ENCODE results near the gene CR1.
"Not testable (repeated sequence)": the region's sequence is repeated elsewhere in the genome, so short reads cannot be mapped to it uniquely, and the experiment has no call there.

Gene CR1

DNA sequence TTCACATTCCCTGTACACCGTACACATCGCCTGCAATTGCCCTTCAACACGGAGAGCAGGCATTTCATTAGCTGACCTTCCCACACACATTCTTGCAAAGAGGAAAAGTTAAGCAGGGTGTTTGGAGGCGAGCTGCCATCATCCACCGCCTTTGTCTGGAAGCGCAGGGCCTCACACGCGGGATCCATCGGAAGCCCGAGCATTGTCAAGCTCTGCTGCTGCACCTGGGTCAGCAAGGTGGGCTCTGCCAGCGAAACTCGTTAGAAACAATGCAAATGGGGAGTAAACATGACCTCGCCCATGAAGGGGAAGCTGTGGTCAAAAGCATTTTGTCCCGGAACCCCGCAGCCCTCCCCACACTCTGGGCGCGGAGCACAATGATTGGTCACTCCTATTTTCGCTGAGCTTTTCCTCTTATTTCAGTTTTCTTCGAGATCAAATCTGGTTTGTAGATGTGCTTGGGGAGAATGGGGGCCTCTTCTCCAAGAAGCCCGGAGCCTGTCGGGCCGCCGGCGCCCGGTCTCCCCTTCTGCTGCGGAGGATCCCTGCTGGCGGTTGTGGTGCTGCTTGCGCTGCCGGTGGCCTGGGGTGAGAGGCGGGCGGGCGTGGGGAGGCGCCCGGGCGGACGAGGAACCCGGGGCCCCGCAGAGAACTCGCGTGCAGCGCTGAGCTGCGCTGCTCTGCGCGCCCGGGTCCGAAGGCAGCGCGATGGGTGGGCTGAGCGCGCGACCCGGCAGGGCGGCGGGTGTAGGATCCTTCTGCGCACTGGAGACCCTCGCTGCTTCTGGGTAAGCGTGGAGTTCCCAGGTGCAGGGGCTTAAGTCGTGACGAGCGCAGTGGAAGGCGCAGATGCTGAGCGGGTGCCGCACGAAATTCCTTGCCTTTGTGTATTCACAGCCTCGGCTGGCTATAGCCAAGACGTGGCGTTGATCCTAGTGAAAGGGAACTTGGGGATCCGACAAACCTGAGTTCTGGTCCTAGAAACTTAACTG lies at the start of gene CR1:
CR1 (plus strand) TSS at position 357 of the 992 bp plus-strand sequence; CDS start at position 468, 111 bp downstream.
- DNase-seq = no peak

DNA sequence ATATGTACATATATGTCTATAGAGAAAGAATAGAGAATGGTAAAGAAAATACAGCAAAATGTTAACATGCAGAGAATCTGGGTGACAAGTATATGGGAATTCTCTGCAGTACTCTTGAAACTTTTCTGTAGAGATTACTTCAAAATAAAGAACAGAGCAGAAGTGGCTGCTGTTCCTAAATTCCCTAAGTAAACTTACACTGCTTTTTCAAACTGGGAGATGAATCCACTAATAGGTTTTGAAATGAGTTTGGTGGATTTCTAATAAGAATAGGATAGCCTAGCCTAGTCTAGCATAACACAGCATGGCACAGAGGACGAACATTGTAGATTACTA lies 42.3 kb upstream of the CR1 start:
- DNase-seq = no peak

DNA sequence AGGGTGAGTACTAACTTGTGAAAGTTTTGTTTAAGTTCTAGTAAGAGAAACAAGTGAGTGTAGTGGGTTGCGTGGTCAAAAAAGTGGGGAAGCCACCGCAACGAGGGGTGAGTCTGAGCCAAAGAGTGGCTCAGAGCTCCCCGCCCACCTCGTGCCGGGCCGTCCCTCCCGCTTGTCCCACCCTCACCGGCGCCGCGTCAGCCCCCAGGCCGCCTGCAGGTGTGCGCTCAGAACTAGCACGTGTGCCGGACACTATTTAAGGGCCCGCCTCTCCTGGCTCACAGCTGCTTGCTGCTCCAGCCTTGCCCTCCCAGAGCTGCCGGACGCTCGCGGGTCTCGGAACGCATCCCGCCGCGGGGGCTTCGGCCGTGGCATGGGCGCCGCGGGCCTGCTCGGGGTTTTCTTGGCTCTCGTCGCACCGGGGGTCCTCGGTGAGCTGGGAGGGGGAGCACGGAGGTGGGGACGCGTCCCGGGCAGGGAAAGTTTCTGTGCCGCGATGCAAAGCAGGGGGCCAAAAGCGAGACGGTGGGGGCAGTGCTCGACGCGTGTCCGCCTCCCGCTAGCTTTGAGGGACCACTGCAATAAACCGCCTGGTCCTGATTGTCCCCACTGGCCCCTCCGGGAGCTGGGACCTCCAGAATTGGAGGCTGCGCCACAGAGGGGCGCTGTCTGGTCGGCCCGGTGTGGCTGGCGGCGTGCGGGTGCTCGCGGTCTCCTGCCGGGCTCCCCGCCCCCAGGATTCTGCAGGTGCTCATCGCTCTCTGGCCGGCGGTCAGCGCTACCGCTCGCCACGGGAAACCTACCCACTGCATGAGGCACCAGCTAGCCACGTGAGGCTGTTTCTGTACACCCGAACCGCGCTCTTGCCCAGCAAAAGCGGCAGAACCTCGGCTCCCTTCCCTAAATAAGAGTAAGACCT lies 41.7 kb upstream of the CR1 start, which contains the start of gene CR2:
CR2 (plus strand) TSS at position 283 of the 919 bp plus-strand sequence; CDS start at position 374, 91 bp downstream.
- no peak for DNase-seq

DNA sequence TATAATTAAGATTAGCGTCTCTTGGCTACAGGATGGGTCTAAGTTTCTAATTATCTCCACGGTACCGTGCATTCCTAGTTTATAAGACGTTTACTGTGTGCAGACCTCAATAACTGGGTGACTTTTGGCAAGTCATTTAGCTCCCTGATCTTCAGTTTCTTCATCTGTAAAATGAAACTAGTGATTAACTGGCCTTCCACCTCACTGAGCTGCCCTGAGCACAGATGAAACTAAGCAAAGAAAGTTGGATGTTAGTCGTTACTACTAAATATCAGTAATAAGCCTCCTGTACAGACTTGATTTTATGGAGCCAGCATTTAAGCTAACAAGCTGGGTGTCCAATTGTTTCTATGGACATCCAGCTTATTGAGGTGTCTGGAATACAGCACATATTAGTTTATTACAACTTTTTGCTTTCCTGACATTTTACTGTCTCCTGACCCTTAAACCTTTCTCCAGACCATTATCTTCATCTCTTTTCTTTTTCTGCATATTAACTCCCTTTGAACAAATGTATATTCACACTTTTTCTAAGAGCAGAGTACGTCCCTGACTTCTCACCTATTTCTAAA lies 40.7 kb upstream of the CR1 start:
- no peak for DNase-seq

DNA sequence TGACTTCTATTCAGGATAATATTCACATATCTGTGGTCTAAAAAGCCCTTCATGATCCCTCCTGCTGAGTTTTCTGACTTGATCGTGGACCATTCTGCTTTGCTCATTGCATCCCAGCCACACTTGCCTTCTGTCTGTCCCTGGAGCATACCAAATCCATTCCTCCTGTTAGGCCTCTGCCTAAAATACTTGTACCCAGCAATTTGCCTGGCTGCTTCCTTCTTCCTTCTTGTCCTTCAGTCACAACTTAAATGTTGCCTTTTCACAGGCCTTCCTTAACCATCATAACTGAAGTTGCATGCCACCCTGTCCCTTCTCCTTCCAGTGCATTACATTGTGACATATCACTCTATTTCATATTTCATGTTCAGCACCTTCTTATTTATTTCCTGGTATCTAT lies 37.5 kb upstream of the CR1 start:
- DNase-seq = no peak

DNA sequence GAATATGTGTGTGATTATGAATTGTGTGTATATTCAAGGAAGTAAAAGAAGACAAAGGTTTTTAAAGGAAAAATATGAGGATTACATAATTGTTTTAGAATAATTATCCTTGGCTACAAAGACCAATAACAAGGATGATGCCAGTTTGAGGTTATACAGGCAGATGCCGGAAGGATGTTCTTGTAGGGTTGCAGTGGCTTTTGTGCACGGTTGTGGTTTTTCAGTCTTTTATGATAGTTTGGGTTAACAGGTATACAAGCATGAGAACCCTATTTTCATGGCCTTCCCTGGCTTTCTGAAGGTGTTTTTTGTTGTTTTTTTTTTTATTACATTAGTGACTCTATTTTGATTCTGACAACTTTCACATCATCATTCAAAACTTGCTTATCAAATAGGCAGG lies 36.9 kb upstream of the CR1 start:
- DNase-seq = no peak

DNA sequence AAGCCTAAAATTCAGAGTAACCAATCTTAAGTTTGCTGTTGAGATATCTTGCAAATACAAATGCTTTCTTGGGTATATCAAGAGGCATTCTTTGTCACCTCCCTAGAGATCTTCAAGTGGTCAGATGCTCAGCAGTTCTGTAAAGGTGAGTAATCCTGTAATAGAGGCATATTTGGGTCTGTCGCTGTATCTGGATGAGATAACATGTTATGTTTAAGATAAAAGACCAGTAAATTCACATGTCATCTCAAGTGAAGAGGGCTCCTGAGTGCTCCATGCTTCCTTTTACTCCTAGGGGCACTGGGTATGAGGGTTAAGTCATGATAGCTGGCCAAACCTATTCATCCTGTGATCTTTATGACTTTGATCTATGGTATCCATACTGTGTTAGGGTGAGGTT lies 34.3 kb upstream of the CR1 start:
- no peak for DNase-seq

DNA sequence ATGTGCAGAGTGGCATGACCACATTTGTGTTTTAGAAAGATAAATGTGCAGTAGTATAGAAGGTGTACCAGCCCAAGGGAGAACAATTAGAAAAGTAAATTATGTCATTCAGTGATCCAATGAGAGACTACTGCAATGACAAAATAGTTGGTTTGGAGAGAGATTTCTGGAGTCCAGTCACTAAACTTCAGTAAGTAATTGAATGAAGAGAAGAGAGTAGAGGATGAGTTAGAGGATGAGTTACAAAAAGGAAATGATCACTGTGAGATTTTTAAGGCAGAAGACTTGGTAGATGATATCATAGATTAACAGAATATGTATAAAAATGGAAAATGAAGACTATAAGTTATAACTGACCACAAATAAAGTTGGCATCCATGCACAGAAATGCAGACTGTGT lies 33.4 kb upstream of the CR1 start:
- DNase-seq = no peak

DNA sequence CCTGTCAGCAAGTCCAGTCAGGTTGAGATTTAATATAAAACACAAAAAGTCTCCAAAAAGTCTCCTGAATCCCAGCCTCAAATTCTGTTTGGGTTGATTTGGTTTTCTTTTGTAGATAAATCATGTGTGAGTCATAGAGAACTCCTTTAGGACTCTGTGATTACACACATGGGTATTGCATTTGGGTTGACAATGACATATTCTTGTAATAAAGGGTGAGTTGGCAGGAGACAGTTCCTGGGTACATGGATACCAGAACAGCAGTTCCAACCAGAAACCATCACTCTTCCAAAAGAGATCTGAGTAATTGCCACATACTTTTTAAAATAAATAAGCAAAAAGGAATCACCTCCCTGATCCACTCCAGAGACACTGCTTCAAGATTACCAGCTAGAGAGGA lies 32.9 kb upstream of the CR1 start:
- DNase-seq = no peak

DNA sequence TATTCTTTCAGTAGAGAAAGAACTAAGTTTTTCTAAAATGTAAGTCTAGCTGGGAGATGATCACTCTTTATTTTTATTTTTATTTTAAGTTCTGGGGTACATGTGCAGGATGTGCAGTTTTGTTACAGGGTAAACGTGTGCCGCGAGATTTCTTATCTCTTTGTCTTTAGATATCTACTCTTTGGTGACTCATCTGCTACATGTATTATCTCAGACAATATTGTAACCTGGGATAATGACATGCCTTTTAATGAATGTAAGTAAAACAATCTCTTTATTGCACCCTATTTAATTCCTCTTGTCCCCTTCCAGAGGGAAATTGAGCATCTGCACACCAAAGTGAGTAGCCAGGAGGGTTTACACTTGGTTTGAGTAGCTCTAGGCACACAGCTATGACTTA lies 32.4 kb upstream of the CR1 start:
- DNase-seq = no peak

DNA sequence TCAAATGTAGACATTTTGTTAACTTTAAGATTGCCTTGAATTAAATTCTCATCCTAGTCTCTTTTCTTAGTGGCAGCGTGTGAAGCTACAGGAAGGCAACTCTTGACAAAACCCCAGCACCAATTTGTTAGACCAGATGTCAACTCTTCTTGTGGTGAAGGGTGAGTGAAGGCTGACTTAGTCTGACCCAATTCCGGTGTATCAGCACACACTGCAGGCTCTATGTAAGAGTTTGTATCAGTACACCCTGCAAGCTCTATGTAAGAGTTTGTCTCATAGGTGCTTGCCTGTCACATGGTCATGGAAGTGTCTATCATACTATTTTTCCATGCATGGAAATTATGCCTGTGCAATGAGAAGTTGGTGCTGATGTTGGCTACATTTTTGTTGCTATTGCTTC lies 25.0 kb upstream of the CR1 start:
- no peak for DNase-seq

DNA sequence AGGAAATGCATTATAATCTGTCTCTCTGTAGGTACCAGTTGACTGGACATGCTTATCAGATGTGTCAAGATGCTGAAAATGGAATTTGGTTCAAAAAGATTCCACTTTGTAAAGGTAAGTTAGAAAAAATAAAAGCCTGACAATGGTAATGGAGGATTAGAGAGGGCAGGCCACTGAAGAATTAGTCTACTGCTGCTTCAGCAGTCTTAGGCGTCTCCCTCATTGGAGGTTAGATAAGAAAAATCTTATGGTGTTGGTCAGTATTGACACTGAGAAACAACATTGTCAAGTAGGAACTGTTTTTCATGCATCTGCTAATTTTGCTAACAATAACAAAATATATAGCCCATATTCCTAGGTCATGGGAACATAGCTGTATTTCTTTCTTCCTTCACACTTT lies 21.7 kb upstream of the CR1 start:
- DNase-seq = no peak

DNA sequence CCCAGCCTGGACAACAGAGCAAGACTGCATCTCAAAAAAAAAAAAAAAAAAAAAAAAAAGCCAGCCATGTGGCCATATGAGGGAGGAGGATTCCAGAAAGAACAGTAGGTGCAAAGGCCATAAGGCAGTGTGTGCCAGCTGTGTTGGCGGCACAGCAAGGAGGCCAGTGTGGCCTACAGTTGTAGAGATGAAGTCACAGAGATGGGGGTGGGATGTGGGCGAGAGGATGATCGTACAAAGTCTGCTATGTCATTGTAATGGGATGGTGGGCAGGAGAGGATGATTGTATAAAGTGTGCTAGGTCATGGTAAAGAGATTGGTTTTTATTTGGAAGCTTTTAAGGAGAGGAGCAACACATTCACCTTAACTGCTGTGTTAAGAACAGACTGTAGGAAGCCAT lies 9.8 kb upstream of the CR1 start:
- DNase-seq = no peak

DNA sequence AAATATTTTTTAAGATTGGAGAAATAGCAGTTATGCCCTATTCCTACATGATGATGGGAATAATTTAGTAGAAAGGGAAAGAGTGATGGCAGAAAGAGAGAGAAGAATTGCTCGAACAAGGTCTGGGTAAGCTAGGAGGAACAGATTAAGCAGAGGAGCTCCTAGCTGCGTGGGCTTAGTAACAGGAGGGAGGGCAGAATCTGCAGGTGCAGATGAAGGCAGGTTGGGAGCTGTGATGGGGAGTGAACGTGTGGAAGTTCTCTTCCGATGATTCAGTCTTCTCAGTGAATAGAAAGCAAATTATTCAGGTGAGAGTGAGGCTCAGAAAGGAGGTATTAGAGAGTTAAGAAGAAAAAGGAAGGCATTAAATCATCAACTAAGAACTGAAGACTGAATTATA lies 8.3 kb upstream of the CR1 start:
- no peak for DNase-seq

DNA sequence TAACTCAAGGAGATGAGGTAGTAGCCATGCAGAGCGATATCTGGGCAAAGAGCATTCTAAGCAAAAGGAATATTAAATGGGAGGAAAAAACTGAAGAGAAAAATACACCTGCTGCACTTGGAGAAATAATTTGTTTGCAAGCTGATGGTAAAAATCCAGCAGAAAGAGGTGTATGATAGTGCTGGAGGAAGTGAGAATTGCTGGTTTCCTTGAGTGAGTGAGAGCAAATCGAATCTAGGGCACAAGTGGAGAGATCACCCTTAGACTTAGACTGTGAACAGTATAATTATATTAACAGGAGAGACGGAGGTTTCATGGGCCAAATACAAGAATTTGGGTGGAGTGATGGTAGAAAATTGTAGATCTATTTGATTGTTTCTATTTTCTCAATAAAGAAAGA lies 2.7 kb upstream of the CR1 start:
- DNase-seq = no peak

DNA sequence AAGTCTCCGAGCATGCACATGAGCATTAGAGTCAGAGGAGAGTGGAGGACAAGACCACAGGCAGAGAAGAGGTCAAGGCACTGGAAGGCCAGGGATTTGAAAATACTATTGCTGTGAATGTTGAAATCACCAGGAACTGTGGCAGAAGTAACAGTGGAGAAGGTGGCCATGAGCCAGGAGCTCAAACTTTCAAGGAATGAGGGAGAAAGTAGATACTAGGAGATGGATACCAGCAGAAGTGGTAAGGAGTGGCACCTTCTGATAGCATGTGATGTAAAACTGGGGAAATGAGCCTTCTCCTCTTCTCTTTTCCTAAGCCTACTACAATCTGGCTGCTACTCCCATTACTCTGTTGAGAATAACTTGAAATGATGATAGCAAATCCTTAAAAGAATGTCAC lies 1.8 kb upstream of the CR1 start:
- DNase-seq = no peak

DNA sequence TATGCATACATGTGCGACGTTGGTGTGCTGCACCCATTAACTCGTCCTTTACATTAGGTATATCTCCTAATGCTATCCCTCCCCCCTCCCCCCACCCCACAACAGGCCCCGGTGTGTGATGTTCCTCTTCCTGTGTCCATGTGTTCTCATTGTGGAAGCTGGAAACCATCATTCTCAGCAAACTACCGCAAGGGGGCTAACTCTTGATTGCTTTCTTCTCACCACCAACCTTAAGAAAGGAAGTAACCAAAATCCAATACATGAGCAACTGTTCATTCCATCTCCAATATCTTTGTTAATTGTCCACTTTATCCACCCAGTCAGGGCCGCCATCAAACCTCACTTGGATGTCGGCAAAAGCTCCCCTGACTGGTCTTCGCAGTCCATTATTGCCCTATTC lies 676 bp upstream of the CR1 start:
- not testable (repeated sequence) for DNase-seq

DNA sequence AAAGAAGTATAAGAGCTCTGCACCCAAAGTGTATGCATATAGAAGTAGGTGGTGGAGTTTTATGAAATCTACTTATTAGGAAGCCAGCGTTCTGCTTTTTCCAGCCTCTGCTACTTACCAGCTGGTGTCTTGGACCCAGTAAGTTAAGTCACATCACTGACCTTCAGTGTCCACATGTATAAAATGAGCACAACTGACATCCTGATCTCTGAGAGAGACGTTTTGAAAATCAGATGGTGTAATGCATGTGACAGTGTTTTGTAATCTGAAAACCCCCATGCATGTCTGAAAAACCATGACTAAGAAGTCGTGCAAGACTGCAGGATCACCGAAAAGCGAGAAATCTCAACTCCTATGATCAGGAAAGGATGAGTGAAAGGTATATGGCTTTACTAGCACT lies 2.0 kb downstream of the CR1 start:
- no peak for DNase-seq

DNA sequence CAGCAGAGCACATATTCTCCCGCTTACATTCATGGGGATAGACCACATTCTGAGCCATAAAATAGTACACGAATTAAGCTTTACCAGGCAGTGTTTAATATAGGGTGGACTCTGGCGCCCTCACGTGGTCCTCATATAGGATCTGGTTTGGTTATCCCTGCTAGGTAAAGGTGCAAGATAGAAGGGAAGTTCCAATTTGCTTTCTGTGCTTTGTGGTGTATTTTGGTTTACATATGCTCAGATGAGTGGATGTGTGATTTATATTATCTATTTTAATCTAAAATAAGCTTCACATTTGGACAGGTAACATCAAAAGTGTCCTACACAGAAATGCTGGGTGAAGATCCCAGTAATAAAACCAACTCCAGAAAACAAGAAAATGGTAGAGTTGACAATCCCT lies 3.6 kb downstream of the CR1 start:
- peak; percentile 24 for DNase-seq

DNA sequence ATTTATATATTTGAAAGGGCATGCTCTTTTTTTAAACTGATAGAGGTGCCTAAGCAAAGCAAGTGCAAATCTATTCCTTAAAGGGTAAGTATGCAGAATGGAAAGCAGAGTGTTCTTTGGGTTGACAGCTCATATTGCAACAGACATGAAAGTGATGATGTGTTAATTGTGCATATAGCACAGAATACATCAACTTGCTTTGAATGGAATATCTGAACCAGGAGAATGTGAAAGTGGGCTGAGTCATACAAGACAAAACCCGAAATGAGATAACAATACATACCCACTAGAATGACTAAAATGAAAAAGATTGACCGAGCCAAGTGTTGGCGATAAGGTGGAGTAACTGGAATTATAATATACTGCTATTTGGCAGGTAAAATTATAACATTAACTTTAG lies 4.3 kb downstream of the CR1 start:
- DNase-seq = no peak

DNA sequence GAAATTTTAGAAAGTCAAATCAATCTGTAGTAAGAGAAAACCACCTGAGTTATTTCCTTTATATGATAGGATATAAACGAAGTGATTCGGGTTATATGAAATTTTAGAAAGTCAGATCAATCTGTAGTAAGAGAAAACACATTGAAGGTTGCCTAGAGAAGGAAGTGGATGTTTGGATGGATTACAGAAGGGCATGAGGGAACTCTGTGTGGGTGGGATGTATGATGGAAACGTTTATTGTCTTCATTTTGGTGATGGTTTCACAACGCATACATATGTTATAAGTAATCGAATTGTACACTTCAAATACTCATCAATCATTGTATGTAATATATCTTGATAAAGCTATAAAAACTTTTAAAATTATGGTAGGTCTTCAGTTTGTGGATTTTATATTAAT lies 5.1 kb downstream of the CR1 start:
- DNase-seq = no peak

DNA sequence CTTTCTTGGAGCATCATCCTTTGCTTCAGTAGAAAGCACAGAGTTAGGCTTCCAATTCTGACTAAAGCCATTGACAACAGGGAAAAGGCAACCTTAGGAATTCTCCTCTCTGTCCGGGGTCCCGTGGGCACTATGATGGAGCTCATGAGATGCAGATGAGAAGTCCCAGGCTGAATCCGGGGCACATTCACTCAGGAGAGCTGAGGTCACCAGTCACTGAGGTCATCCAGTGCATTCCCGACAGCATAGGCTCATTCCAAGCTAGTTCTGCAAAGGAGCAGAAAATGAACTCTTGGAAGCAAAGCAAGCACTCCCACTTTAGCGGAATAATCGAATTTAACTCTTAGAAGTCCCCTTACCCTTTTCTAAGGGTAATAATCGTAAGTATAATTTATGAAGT lies 6.8 kb downstream of the CR1 start:
- DNase-seq = no peak

DNA sequence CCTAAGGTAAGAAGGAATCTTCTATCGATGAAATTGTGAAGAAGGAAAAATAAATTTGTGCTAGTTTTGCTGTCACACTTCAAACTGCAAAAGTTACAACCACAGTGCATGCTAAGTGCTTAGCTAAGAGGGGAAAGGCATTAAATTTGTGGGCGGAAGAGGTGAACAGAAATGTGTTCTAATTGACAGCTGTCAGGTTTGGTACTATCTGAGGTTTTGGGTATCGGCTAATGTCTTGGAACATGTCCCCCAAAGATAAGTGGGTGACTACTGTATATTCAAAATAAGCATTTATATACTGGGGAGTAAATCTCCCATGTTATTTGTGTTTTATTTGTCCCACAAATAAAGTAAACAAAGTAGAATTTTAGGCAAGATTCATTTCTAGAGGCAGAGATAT lies 8.0 kb downstream of the CR1 start:
- no peak for DNase-seq

DNA sequence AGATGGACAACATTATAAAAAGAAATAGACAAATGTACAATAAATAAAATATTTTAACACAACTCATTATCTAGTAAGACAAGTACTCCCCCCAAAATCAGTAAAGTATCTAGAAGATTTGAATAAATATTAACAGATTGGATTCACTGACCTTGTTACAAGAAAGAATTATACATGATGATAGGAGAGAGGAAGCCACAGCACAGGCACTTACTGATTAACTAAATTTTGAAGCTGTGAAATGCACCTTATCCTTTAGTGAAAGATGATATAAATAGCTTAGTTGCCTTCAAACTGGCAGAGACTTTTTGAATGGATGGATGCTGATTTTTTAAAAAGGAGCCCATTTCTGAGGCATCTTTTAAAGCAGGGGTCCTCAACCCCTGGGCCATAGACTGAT lies 8.5 kb downstream of the CR1 start:
- DNase-seq = no peak
